Uterus (tissue), 4 donors: ENCODE results near the gene GALK2. TPM values are rescaled to one million over a fixed set of nuclear protein-coding genes. Genes with fewer than 3 reads are reported as not detected.

ENCODE experiments used
- DNase-seq, 2 donors: peaks; one replicate each; pipeline ENCODE4 v3.0.0-alpha.2; 2019 to 2020
- H3K27ac ChIP-seq, 2 donors: fragments of 200-600 bp; sonication (generic); 1 replicate in 1 of 2; 2 replicates in 1 of 2; pipeline ENCODE4 v1.5.1; 2016 to 2018
- H3K27me3 ChIP-seq, 2 donors: fragments of 200-600 bp; sonication (generic); one replicate each; pipeline ENCODE4 v1.5.1; 2018 to 2019; ENCODE audit warnings: control low read depth in 1 of 2
- H3K36me3 ChIP-seq, 2 donors: fragments of 200-600 bp; sonication (generic); one replicate each; pipeline ENCODE4 v1.5.1; 2019; ENCODE audit warnings: control low read depth in 1 of 2
- H3K4me1 ChIP-seq, 2 donors: fragments of 200-600 bp; sonication (generic); one replicate each; pipeline ENCODE4 v1.5.1; 2018 to 2019; ENCODE audit warnings: control low read depth in 1 of 2
- H3K4me3 ChIP-seq, 2 donors: fragments of 200-600 bp; sonication (generic); 1 replicate in 1 of 2; 2 replicates in 1 of 2; pipeline ENCODE4 v1.5.1; 2018 to 2019; ENCODE audit warnings: mild to moderate bottlenecking in 1 of 2
- H3K9me3 ChIP-seq, 2 donors: fragments of 200-600 bp; sonication (generic); one replicate each; pipeline ENCODE4 v1.5.1; 2019; ENCODE audit warnings: control low read depth in 1 of 2
- CTCF ChIP-seq, 4 experiments: fragments of 200-600 bp in 2 of 4; fragments of 450-650 bp in 2 of 4; sonication (generic) in 2 of 4; IDR thresholded peaks; one replicate each; pipeline ENCODE4 v1.5.1; 2016 to 2019; ENCODE audit warnings: antibody characterized with exemption in 4 of 4, mild to moderate bottlenecking in 2 of 4, moderate library complexity in 1 of 4
- POLR2A ChIP-seq, 2 donors: fragments of 450-650 bp; IDR thresholded peaks; one replicate each; pipeline ENCODE4 v1.6.1; 2016; ENCODE audit warnings: antibody characterized with exemption in 2 of 2, mild to moderate bottlenecking in 1 of 2, moderate library complexity in 1 of 2
- intact Hi-C: fragments of 100-400 bp; cut with DNase I; formaldehyde crosslinking; loops from one replicate; pipeline ENCODE4 v1.15.1; 2023; ENCODE audit warnings: low total_unique reads
- total RNA-seq, 4 donors: library from RNA; depleted of rRNA in 3 of 4; stranded (reverse); fragments of >200 nt in 3 of 4; gene quantifications; one replicate each; pipeline versions ENCODE4 v1.1.0 to v1.2.4, GENCODE V29; 2014 to 2023
- donor health status: DM: yes; HTN: yes; CAD: no.

Gene GALK2
- total RNA-seq, 4 donors from 2014 or later: 65.1 to 178 (median 79.4) TPM

- no peaks in the 10 kb centered on the region for H3K36me3 ChIP-seq
Observed at GRCh38 chr15:49131403-49131802, 38.6 kb upstream of the GALK2 start.

GRCh38 chr15:49134683-49135341 is 35.2 kb upstream of the GALK2 start:
- TF ChIP-seq POLR2A (IDR thresholded peaks at IDR 0.05) (no peak), CTCF (IDR thresholded peaks at IDR 0.05) (no peak)
- H3K36me3 ChIP-seq: no peaks in the 10 kb centered on the region
- DNase-seq: no peak
- H3K27ac ChIP-seq: no peak overlapping the region
- H3K4me1 ChIP-seq: no peaks in the 10 kb centered on the region
- no peaks in the 10 kb centered on the region for H3K27me3 ChIP-seq
- no peaks in the 10 kb centered on the region for H3K9me3 ChIP-seq
- intact Hi-C loops: no loop called here
- H3K4me3 ChIP-seq: no peak overlapping the region

More at GRCh38 chr15:49131403-49131802, 38.6 kb upstream of the GALK2 start:
- no peak overlapping the region for H3K4me3 ChIP-seq
- no peak for DNase-seq
- no peaks in the 10 kb centered on the region for H3K4me1 ChIP-seq
- H3K9me3 ChIP-seq: no peaks in the 10 kb centered on the region
- TF ChIP-seq CTCF (IDR thresholded peaks at IDR 0.05) (no peak), POLR2A (IDR thresholded peaks at IDR 0.05) (no peak)
- no peaks in the 10 kb centered on the region for H3K27me3 ChIP-seq
- no peak overlapping the region for H3K27ac ChIP-seq
- intact Hi-C loops: no loop called here

- no peak overlapping the region for H3K4me3 ChIP-seq
- no peaks in the 10 kb centered on the region for H3K4me1 ChIP-seq
- intact Hi-C loops: no loop called here
- TF ChIP-seq POLR2A (IDR thresholded peaks at IDR 0.05) (no peak), CTCF (IDR thresholded peaks at IDR 0.05) (no peak)
- H3K27me3 ChIP-seq: no peaks in the 10 kb centered on the region
- H3K27ac ChIP-seq: no peak overlapping the region
- no peak for DNase-seq
- no peaks in the 10 kb centered on the region for H3K36me3 ChIP-seq
- no peaks in the 10 kb centered on the region for H3K9me3 ChIP-seq
Observed at GRCh38 chr15:49135342-49135857, 34.6 kb upstream of the GALK2 start.

- no peak for DNase-seq
- no peaks in the 10 kb centered on the region for H3K27me3 ChIP-seq
- no peak overlapping the region for H3K27ac ChIP-seq
- TF ChIP-seq POLR2A (IDR thresholded peaks at IDR 0.05): no peak
- no peak for TF ChIP-seq CTCF (IDR thresholded peaks at IDR 0.05)
- no peaks in the 10 kb centered on the region for H3K9me3 ChIP-seq
- H3K4me3 ChIP-seq: no peak overlapping the region
- no peaks in the 10 kb centered on the region for H3K36me3 ChIP-seq
- intact Hi-C loops: no loop called here
- no peaks in the 10 kb centered on the region for H3K4me1 ChIP-seq
Observed at GRCh38 chr15:49135911-49136310, 34.1 kb upstream of the GALK2 start.

GRCh38 chr15:49137861-49138260 is 32.2 kb upstream of the GALK2 start:
- H3K36me3 ChIP-seq: no peaks in the 10 kb centered on the region

More at GRCh38 chr15:49137861-49138260, 32.2 kb upstream of the GALK2 start:
- intact Hi-C loops: no loop called here
- no peak for DNase-seq
- H3K9me3 ChIP-seq: no peaks in the 10 kb centered on the region
- no peak for TF ChIP-seq POLR2A (IDR thresholded peaks at IDR 0.05)
- no peak for TF ChIP-seq CTCF (IDR thresholded peaks at IDR 0.05)
- H3K4me1 ChIP-seq: no peaks in the 10 kb centered on the region
- H3K4me3 ChIP-seq: no peak overlapping the region
- no peak overlapping the region for H3K27ac ChIP-seq
- no peaks in the 10 kb centered on the region for H3K27me3 ChIP-seq
